NCI-H1417 treated with DMSO at 0.1 percent for 48 hours (cell line): ENCODE data around the gene PRR36.

Experiments
- DNase-seq: peaks from one replicate; lab custom pipeline; 2025; lab: John Stamatoyannopoulos, UW

The PRR36 gene

DNA sequence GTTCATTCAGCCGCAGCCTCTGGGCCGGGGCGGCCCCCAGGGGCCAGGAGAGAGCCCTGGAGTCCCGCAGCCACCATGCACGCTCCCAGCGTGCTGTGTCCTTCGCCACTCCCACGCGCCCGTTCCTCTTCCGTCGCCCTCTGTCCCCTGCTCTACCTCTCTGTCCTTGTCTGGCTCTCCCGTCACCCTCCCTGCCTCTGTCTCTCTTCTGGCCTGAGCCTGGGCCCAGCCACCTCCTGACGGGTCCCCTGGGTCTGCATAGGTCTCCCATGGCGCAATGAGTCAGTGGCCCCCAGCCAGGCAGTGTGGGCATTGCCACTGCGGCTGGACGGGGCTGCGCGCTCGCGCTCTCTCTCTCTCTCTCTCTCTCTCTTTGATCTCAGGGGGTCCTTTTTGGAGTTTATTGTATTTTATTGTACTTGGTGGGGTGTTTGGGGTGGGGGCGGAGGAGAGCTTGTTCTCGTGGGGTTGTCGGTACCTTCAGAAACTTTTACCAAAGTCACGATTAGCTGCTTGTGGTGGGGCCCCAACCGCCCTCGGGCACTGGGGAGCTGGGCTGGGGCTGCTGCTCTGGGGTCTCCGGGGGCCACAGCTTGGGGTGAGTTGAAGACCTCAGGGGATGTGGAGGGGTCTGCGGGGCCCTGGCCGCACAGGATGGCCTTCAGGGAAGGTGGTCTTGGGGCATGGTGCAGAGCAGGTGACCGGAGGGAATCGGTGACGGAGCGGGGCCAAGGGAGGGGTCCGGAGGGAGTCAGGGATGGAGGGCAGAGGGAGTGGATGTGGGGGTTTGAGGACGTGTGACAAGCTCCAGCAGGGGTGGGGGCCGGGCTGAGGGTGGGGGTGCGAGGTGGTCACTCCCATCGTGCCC, 38.7 kb upstream of the PRR36 start:
- no peak for DNase-seq

GRCh38 chr19:7912144-7912696, 38.0 kb upstream of the PRR36 start:
- no peak for DNase-seq

DNA sequence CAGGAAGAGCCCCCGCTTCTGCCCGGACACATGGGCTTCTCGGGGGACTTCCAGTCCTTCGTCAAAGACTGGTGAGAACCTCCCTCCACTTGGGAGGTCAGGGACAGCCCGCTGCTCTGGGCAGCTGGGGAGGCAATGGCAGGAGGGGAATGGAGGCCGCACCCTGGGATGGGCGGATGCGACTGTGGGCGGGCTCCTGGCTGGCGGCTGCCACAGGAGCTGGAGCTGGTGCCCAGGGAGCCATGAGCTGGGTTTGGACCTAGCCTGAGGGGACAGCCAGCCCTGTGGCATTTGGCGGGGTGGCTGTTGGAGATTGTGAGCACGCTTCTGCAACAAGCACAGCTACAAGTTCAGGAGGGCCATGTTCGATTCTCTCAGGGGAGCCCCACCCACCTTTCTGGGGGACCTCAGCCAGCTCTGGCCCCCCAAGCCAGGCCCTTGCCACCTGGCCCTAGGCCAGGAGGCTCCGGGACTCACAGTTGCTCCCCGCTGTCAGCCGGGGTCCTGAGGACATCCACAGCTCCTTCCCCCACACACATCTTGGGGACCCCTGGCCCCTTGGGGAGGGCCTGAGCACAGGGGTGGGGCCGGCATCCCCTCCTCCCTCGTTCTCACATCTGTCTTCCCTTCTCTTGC, 37.4 kb upstream of the PRR36 start:
- no peak for DNase-seq

DNA sequence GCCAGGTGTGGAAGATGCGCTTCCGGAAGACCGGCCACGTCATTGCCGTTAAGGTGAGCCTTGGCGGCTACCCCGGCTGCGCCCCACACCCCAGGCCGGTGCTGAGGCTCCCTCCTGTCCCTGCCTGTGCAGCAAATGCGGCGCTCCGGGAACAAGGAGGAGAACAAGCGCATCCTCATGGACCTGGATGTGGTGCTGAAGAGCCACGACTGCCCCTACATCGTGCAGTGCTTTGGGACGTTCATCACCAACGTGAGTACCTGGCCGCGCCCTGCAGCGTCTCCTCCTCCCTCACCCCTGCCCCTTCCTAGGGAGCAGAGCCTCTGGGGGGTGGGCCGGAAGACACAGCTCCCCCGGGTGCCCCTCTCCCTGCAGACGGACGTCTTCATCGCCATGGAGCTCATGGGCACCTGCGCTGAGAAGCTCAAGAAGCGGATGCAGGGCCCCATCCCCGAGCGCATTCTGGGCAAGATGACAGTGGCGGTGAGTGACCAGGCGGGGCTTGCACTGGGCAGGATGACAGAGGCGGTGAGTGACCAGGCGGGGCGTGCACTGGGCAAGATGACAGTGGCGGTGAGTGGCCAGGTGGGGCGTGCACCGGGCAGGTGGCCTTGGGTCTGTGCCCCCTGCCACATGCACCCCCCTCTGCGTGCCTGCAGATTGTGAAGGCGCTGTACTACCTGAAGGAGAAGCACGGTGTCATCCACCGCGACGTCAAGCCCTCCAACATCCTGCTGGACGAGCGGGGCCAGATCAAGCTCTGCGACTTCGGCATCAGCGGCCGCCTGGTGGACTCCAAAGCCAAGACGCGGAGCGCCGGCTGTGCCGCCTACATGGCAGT, 36.4 kb upstream of the PRR36 start:
- no peak for DNase-seq

GRCh38 chr19:7909471-7910067, 35.4 kb upstream of the PRR36 start:
- no peak for DNase-seq

DNA sequence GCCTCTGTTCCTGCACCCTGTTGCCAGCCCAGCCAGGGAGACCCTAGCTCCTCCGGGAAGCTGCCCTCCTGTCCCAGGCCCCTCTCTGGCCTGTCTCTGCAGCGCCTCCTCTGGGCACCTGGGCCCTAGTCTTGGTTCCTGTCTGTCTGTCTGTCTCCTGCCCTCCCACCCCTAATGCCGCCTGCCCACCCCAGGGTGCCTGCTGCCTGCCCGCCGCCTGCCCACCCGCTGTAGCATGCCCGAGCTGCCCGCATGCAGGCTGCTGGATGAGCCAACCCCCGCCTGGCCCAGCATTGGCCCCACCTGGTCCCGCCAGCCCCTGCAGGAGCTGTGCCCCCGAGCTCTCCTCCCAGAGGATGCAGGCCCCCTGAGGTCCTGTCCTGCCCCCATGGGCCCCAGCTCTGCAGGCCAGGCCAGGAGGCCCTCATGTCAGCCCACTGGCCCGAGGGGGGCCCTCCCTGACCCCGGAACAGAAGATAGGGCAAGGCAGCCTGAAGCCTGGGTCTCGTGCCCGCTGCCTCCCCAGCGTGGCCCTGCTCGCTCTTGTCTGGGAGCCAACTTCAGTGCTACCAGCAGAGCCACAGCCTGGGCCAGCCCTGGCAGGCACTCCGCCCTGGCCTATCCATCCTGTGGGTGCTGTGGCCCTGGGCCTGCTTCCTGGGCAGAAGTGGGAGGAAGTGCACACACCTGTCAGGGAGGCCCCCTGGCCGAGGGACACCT, 34.7 kb upstream of the PRR36 start:
- DNase-seq = no peak

DNA sequence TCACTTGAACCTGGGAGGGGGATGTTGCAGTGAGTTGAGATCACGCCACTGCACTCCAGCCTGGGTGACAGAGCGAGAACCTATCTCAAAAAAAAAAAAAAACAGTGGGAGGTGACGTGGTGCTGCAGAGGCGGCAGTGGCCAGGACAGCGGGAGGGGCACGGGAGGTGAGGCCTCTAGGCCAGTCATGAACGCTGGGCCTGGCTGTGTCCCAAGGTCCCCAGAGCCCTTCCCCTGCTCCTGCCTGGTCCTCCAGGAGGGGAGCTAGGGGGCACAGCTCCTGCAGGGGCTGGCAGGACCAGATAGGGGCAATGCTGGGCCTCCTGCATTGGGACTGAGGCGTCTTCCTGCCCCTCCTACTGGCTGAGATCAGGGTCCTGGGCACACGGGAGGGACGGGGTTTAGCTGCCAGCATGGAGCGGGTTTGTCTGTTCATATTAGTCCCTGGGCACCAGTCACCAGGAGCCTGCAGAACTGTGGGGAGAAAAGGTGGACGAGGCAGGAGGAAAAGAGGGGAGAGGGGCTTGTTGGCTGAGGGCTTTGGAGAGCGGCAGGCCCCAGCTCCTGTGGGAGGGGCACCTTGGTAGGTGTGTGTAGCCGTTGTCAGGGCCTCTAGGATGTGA, 34.0 kb upstream of the PRR36 start:
- no peak for DNase-seq

- DNase-seq = no peak
Measured at GRCh38 chr19:7907544-7907943, 33.4 kb upstream of the PRR36 start.

- DNase-seq = no peak
Measured at GRCh38 chr19:7907122-7907521, 32.9 kb upstream of the PRR36 start.

- DNase-seq = no peak
Measured at GRCh38 chr19:7905859-7906258, 31.7 kb upstream of the PRR36 start.

DNA sequence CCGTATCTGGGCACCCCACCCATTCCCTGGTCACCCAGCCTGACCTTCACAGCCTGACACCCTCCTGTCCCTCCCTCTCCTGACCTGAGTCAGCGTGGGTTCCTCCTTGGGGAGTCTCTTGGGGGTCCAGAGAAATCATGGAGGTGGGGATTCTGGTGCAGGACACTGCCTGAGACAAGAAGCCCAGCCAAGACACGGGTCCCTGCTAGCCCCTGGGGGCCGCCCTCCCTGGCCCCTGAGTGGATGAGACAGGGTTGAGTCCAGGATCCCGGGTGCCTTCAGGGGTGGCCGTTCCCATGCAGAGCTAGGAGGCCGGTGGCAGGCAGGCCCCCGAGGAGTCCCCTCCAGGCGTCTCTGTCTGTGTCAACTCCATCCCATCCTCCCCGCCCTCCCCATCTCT, 31.1 kb upstream of the PRR36 start:
- no peak for DNase-seq

GRCh38 chr19:7904074-7905020, 30.2 kb upstream of the PRR36 start:
- no peak for DNase-seq

DNA sequence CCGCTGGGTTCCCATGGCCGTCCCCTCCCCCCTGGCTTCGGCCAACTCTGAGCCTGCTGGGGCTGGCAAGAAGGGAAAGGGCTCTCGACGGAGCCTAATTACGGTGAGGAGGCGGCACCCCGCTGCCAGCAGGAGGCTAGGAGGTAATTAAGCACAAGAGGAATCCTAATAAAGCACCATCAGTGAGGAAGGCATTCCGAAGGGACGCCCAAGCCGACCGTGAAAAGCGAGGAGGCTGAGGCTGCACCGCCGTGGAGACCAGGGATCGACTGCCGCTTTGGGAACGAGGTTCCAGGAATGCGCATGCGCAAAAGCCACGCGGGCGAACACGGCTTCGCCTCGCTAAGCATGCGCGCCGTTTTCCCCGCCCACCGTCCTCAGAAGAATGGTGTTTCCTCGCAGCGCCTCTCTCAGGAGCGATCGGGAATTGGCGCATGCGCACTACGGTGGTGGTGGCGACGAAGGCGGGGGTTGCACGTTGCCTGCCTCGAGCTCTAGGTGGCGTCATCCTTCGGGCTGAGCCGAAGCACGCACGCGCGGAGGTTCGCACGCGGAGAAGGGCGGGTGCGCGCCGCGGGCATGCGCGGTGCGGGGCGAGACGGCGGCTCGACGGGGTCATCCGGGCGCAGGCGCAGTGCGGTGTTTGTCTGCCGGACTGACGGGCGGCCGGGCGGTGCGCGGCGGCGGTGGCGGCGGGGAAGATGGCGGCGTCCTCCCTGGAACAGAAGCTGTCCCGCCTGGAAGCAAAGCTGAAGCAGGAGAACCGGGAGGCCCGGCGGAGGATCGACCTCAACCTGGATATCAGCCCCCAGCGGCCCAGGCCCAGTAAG, 29.3 kb upstream of the PRR36 start, which contains the start of gene MAP2K7:
Gene MAP2K7 (plus strand): TSS at position 634 of the 830 bp plus-strand sequence. CDS start 68 bp downstream, at position 702.
- DNase-seq = peak; percentile 96

GRCh38 chr19:7902796-7903243, 28.6 kb upstream of the PRR36 start:
- no peak for DNase-seq

- no peak for DNase-seq
Measured at GRCh38 chr19:7901337-7901736, 27.1 kb upstream of the PRR36 start.

GRCh38 chr19:7900931-7901330, 26.7 kb upstream of the PRR36 start:
- DNase-seq = no peak

DNA sequence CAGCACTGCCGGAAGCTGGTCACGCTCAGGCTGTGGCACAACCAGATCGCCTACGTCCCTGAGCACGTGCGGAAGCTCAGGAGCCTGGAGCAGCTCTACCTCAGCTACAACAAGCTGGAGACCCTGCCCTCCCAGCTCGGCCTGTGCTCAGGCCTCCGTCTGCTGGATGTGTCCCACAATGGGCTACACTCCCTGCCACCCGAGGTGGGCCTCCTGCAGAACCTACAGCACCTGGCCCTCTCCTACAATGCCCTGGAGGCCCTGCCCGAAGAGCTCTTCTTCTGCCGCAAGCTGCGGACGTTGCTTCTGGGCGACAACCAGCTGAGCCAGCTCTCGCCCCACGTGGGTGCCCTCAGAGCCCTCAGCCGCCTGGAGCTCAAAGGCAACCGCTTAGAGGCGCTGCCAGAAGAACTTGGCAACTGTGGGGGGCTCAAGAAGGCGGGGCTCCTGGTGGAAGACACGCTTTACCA, 26.2 kb upstream of the PRR36 start:
- no peak for DNase-seq

DNA sequence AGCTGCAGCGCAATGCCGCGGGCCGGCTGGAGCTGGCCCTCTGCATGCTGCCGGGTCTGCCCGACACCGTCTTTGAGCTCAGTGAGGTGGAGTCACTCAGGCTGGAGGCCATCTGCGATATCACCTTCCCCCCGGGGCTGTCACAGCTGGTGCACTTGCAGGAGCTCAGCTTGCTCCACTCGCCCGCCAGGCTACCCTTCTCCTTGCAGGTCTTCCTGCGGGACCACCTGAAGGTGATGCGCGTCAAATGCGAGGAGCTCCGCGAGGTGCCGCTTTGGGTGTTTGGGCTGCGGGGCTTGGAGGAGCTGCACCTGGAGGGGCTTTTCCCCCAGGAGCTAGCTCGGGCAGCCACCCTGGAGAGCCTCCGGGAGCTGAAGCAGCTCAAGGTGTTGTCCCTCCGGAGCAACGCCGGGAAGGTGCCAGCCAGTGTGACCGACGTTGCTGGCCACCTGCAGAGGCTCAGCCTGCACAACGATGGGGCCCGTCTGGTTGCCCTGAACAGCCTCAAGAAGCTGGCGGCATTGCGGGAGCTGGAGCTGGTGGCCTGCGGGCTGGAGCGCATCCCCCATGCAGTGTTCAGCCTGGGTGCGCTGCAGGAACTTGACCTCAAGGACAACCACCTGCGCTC, 25.7 kb upstream of the PRR36 start:
- no peak for DNase-seq
